Neural cell (in vitro differentiated cells): Measurements from ENCODE around the gene AHSG. TPM values are rescaled to one million over a fixed set of nuclear protein-coding genes. Genes with fewer than 3 reads are reported as not detected.

Experiments
- H2AFZ ChIP-seq: fragments of 200-600, 300-800 bp; sonication (generic), shearing (Covaris generic); 2 replicates; pipeline ENCODE4 v1.6.0; 2014; ENCODE audit warnings: low read depth, mild to moderate bottlenecking, antibody characterized with exemption, low read length, moderate library complexity
- H3F3A ChIP-seq: fragments of 200-600 bp; shearing (Covaris generic); 2 replicates; pipeline ENCODE4 v1.6.1; 2016; ENCODE audit warnings: mild to moderate bottlenecking, moderate library complexity, mixed read lengths, antibody characterized with exemption, low read length; ENCODE audit not compliant: insufficient read depth, poor library complexity, severe bottlenecking
- H3K27ac ChIP-seq: fragments of 200-600, 300-800 bp; sonication (generic), shearing (Covaris generic); 2 replicates; pipeline ENCODE4 v1.5.1; 2014; ENCODE audit warnings: mild to moderate bottlenecking, low read length, moderate library complexity
- H3K27me3 ChIP-seq: fragments of 300-800, 200-600 bp; sonication (generic), shearing (Covaris generic); 2 replicates; pipeline ENCODE4 v1.6.0; 2014; ENCODE audit warnings: mild to moderate bottlenecking, low read depth, low read length, moderate library complexity; ENCODE audit not compliant: insufficient read depth
- H3K36me3 ChIP-seq: fragments of 300-800, 200-600 bp; sonication (generic), shearing (Covaris generic); 2 replicates; pipeline ENCODE4 v1.5.1; 2014; ENCODE audit warnings: mild to moderate bottlenecking, antibody characterized with exemption, low read length, moderate library complexity; ENCODE audit not compliant: insufficient read depth
- H3K4me2 ChIP-seq: fragments of 300-800, 200-600 bp; sonication (generic), shearing (Covaris generic); 2 replicates; pipeline ENCODE4 v1.6.0; 2014; ENCODE audit warnings: mild to moderate bottlenecking, low read length
- H3K4me3 ChIP-seq: fragments of 300-800, 200-600 bp; sonication (generic), shearing (Covaris generic); 2 replicates; pipeline ENCODE4 v1.5.1; 2014; ENCODE audit warnings: mild to moderate bottlenecking, low read length, moderate library complexity
- H3K79me2 ChIP-seq: fragments of 200-600 bp; shearing (Covaris generic); replicated peaks from 2 replicates; pipeline ENCODE4 v1.6.0; 2014; ENCODE audit warnings: mild to moderate bottlenecking, low read length, moderate library complexity; ENCODE audit not compliant: insufficient read depth
- H3K9ac ChIP-seq: fragments of 300-800, 200-600 bp; sonication (generic), shearing (Covaris generic); 2 replicates; pipeline ENCODE4 v1.6.1; 2016; ENCODE audit warnings: mild to moderate bottlenecking, low read length, mixed read lengths
- H3K9me2 ChIP-seq: fragments of 200-600 bp; shearing (Covaris generic); 2 replicates; pipeline ENCODE4 v1.6.1; 2016; ENCODE audit warnings: mild to moderate bottlenecking, low read length, mixed read lengths; ENCODE audit not compliant: insufficient read depth
- H3K9me3 ChIP-seq: fragments of 200-600, 300-800 bp; sonication (generic), shearing (Covaris generic); 2 replicates; pipeline ENCODE4 v1.6.1; 2016; ENCODE audit warnings: mild to moderate bottlenecking, mixed run types, low read length, moderate library complexity, mixed read lengths
- H4K20me1 ChIP-seq: fragments of 200-600 bp; shearing (Covaris generic); 2 replicates; pipeline ENCODE4 v1.6.1; 2016; ENCODE audit warnings: mild to moderate bottlenecking, mixed run types; ENCODE audit not compliant: insufficient read depth
- CTCF ChIP-seq: fragments of 450-650 bp; IDR thresholded peaks from 2 replicates; pipeline ENCODE4 v1.5.1; 2014; ENCODE audit warnings: antibody characterized with exemption, mild to moderate bottlenecking, moderate library complexity; ENCODE audit not compliant: poor library complexity, severe bottlenecking
- EP300 ChIP-seq: fragments of 450-650 bp; conservative IDR thresholded peaks from 2 replicates; pipeline ENCODE4 v1.6.1; 2014; ENCODE audit warnings: antibody characterized with exemption, mild to moderate bottlenecking, moderate library complexity; ENCODE audit not compliant: poor library complexity, severe bottlenecking
- EZH2 ChIP-seq: fragments of 200-600, 300-800 bp; shearing (Covaris generic), sonication (generic); IDR thresholded peaks from 2 replicates; pipeline ENCODE4 v1.6.1; 2014; ENCODE audit warnings: antibody characterized with exemption, low read length, borderline replicate concordance, mild to moderate bottlenecking; ENCODE audit not compliant: insufficient read depth, poor library complexity, severe bottlenecking
- MXI1 ChIP-seq: fragments of 450-650 bp; conservative IDR thresholded peaks from 2 replicates; pipeline ENCODE4 v1.6.1; 2014; ENCODE audit warnings: antibody characterized with exemption, mild to moderate bottlenecking; ENCODE audit not compliant: poor library complexity, severe bottlenecking
- POLR2AphosphoS5 ChIP-seq: IDR thresholded peaks from 2 replicates; pipeline ENCODE4 v1.6.1; 2012
- RAD21 ChIP-seq: fragments of 450-650 bp; conservative IDR thresholded peaks from 2 replicates; pipeline ENCODE4 v1.6.1; 2014; ENCODE audit warnings: antibody characterized with exemption, mild to moderate bottlenecking, moderate library complexity
- REST ChIP-seq: IDR thresholded peaks from 2 replicates; pipeline ENCODE4 v1.6.1; 2012; ENCODE audit warnings: borderline replicate concordance
- SMC3 ChIP-seq: fragments of 450-650 bp; conservative IDR thresholded peaks from 2 replicates; pipeline ENCODE4 v1.6.1; 2014; ENCODE audit warnings: antibody characterized with exemption, mild to moderate bottlenecking, moderate library complexity; ENCODE audit not compliant: poor library complexity
- TAF1 ChIP-seq: IDR thresholded peaks from 2 replicates; pipeline ENCODE4 v1.6.1; 2012; ENCODE audit warnings: low read depth
- polyA plus RNA-seq: library from polyadenylated mRNA; depleted of rRNA; stranded (reverse); fragments of >200 nt; gene quantifications from 2 replicates; pipeline ENCODE4 v1.2.3, GENCODE V29; 2014

Gene AHSG
- polyA plus RNA-seq, 1 donor from 2014 or later, result 0.40 TPM

- Histone ChIP-seq H3K27ac (peak overlapping the region; percentile 58), H3K36me3 (no peaks in the 10 kb centered on the region), H3K9ac (peak overlapping the region; percentile 61), H2AFZ (peak overlapping the region; percentile 17), H3K79me2 (peaks cover 15% of the 10 kb centered on the region), H3F3A (no peaks in the 10 kb centered on the region), H3K9me3 (no peaks in the 10 kb centered on the region), H4K20me1 (no peaks in the 10 kb centered on the region), H3K27me3 (no peaks in the 10 kb centered on the region), H3K4me3 (peak overlapping the region; percentile 81), H3K4me2 (peak overlapping the region; percentile 77), H3K9me2 (no peaks in the 10 kb centered on the region)
- TF ChIP-seq TAF1 (no peak), EP300 (no peak), MXI1 (no peak), SMC3 (no peak), POLR2AphosphoS5 (no peak)
Measured at GRCh38 chr3:186569779-186570095, 43.1 kb upstream of the AHSG start.

GRCh38 chr3:186570096-186570940 is 42.5 kb upstream of the AHSG start, which contains the start of gene DNAJB11:
Gene DNAJB11 (plus strand): TSS chr3:186570720. CDS start chr3:186570898, 178 bp downstream.
- H2AFZ ChIP-seq, result peak within 1 kb of the TSS; percentile 62

More at GRCh38 chr3:186570096-186570940, 42.5 kb upstream of the AHSG start, which contains the start of gene DNAJB11:
- no peaks in the 10 kb centered on the region for H3F3A ChIP-seq
- no peaks in the 10 kb centered on the region for H3K9me3 ChIP-seq
- peak within 1 kb of the TSS; percentile 81 for H3K4me3 ChIP-seq
- no peaks in the 10 kb centered on the region for H3K27me3 ChIP-seq
- H4K20me1 ChIP-seq, result no peaks in the 10 kb centered on the region
- H3K36me3 ChIP-seq, result no peaks in the 10 kb centered on the region
- no peaks in the 10 kb centered on the region for H3K9me2 ChIP-seq
- H3K27ac ChIP-seq, result peak within 1 kb of the TSS; percentile 81
- H3K9ac ChIP-seq, result peak within 1 kb of the TSS; percentile 84
- TF ChIP-seq REST (no peak), CTCF (peak; percentile 38), POLR2AphosphoS5 (peak; percentile 92), RAD21 (peak; percentile 50), EZH2 (no peak), SMC3 (peak; percentile 49), MXI1 (peak; percentile 73), EP300 (peak; percentile 70), TAF1 (no peak)
- peak within 1 kb of the TSS; percentile 89 for H3K4me2 ChIP-seq
- peaks cover 15% of the 10 kb centered on the region for H3K79me2 ChIP-seq
